ENCODE results near the gene DNAH14.

DNA sequence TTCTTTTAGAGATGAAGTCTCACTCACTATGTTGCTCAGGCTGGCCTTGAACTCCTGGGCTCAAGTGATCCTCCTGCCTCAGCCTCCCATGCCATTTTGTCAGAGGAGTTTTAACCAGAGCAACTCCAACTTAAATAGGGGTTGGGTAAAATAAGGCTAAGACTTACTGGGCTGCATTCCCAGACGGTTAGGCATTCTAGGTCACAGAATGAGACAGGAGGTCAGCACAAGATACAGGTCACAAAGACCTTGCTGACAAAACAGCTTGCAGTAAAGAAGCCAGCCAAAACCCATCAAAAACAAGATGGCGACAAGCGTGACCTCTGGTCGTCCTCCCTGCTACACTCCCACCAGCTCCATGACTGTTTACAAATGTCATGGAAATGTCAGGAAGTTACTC, 5.7 kb upstream of the DNAH14 start:
- TF ChIP-seq CHD4 (IDR thresholded peaks at IDR 0.05; ENCODE audit: borderline replicate concordance) (no peak), POLR2AphosphoS2 (conservative IDR thresholded peaks at IDR 0.05; ENCODE audit: low read length) (no peak), CEBPB (IDR thresholded peaks at IDR 0.05) (no peak), ZFP36 (IDR thresholded peaks at IDR 0.05; ENCODE audit: borderline replicate concordance, partially characterized antibody) (no peak), BHLHE40 (IDR thresholded peaks at IDR 0.05; ENCODE audit: low read depth, low read length) (no peak), RCOR1 (IDR thresholded peaks at IDR 0.05; ENCODE audit: low read depth, low read length) (no peak)
- TF ChIP-seq, protein P1, sequence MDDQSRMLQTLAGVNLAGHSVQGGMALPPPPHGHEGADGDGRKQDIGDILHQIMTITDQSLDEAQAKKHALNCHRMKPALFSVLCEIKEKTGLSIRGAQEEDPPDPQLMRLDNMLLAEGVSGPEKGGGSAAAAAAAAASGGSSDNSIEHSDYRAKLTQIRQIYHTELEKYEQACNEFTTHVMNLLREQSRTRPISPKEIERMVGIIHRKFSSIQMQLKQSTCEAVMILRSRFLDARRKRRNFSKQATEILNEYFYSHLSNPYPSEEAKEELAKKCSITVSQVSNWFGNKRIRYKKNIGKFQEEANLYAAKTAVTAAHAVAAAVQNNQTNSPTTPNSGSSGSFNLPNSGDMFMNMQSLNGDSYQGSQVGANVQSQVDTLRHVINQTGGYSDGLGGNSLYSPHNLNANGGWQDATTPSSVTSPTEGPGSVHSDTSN (IDR thresholded peaks at IDR 0.05): no peak

Measured in A549 (cell line).